HG03460 (cell line): ENCODE data around the gene THSD7A.

Source experiments
- ATAC-seq: cut with Tn5 transposase; IDR thresholded peaks from one replicate; pipeline ENCODE4 v1.9.1; 2021; ENCODE audit not compliant: unreplicated experiment

Gene THSD7A

GRCh38 chr7:11831736-11832495, at the start of gene THSD7A:
THSD7A (minus strand) TSS chr7:11832198; CDS start chr7:11831946, 252 bp downstream.
- ATAC-seq, result peak; percentile 58

GRCh38 chr7:11881680-11882079, 49.7 kb upstream of the THSD7A start:
- ATAC-seq, result no peak

DNA sequence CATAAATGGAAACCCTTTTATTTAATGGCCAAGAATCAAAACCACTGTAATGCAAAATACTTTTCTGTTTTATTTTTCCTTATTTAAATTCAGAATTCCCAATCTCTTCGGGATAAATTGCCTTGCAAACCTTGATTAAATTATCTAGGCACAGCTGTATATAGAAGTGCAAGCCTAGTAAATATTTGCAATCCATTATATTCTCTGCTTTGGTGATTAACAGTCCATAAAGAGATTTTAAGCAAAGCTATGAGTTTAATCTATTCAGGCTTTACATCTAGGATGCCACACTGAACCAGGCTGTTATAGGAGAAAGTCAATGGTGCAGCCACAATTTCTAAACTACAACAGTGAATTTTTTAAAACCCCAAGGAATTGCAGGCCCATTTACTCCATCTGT, 43.6 kb upstream of the THSD7A start:
- ATAC-seq, result no peak

DNA sequence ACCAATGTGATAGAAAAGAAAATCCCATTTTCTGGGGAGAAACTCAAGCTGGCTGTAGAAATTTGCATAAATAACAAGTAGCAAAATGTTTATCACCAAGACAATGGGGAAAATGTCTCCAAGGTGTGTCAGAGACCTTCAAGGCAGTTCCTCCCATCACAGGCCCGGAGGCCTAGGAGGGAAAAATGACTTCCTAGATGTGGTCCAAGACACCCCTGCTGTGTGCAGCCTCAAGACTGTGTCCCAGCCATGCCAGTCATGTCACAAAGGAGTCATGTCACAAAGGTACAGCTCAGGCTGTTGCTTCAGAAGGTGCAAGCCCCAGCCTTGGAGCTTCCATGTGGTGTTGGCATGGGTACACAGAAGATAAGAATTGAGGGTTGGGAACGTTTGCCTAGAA, 33.7 kb upstream of the THSD7A start:
- ATAC-seq, result no peak

DNA sequence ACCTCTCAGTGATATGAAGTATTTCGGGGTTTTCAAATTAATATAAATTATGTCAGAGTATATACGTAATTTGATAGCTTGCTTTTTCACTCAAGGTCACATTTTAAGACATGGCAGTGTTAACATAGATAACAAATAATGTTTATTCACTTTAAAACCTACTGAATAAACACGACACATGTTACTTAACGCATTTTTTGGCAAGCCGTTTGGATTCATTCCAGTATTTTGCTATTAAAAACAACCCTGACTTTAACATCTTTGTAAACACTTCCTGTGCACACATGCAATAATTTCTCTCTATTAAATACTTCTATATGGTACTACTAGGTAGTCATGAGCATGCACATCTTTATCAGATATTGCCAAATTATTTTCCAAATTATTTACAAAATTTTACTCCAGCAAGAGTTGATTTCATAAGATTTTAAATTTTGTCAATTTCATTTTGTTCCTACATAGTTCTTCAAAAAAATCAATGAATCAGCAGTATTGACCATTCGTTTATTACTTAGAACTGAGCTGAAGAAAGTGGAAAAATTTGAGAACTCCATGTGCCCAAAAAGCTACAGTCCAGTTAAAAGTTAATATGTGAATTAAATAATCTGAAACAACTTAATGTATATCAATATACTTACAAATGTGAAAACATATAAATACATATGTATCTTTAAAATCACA, 26.8 kb upstream of the THSD7A start:
- no peak for ATAC-seq

GRCh38 chr7:11858026-11858425, 26.0 kb upstream of the THSD7A start:
- no peak for ATAC-seq

- no peak for ATAC-seq
Observed at GRCh38 chr7:11848251-11848650, 16.3 kb upstream of the THSD7A start.

DNA sequence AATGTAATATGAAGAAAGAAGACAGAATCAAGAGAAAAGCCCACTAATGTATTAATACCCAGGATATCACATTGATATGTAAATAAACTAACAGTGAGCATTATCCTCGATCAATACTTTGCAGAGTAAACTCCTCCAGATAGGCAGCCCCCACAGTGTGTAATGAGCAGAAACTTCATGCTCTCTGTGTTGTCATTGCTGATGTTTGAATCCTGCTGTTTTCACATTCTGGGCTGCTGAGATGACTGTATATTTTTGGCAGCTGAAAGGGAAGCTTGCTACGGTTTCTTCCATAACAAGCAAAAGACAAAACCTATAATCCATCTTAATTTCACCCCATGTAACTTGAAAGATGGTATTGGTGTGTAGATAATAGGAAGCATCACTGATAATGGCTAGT, 15.3 kb upstream of the THSD7A start:
- no peak for ATAC-seq

- ATAC-seq, result no peak
Observed at GRCh38 chr7:11846361-11846955, 14.5 kb upstream of the THSD7A start.

GRCh38 chr7:11843113-11843765, 11.2 kb upstream of the THSD7A start:
- no peak for ATAC-seq

DNA sequence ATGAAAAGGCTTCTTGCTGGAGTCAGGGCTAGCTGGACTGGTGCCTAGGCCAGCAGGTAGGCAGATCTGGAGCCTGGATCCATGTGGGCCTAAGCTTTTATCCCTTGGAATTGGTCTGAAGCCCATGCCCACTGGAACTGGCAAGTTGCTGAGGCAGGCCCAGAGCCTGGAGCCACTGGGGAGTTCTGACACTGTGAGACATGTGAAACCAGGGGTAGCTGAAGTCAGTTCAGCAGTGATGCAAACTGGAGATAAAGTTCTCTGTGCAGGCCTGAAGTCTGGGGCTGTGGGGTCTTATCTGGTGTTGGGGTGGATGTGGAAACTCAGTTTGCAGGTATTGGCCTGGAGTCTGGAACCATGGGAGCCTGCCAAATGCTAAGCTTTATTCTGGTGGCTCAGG, 9.7 kb upstream of the THSD7A start:
- no peak for ATAC-seq

- ATAC-seq, result no peak
Observed at GRCh38 chr7:11835260-11835659, 3.3 kb upstream of the THSD7A start.

DNA sequence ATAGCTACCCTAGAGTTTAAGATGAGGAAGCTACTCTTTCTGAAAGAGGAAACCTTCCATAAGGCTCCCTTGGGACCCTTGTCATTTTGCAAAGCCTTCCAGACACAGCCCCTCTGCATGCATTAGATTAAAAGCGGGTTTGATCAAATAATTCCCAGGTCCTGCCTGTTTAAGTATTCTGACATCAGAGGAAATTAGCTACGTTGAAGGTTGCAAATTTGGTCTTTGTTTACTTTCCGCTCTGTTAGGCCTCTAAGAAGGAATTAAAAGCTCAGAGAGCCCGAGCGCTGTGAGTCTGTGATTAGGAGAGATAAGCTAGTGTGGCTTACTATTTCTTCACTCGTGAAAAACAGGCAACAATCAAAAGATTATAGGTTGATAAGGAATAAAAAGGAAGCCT, 1.4 kb upstream of the THSD7A start:
- no peak for ATAC-seq

DNA sequence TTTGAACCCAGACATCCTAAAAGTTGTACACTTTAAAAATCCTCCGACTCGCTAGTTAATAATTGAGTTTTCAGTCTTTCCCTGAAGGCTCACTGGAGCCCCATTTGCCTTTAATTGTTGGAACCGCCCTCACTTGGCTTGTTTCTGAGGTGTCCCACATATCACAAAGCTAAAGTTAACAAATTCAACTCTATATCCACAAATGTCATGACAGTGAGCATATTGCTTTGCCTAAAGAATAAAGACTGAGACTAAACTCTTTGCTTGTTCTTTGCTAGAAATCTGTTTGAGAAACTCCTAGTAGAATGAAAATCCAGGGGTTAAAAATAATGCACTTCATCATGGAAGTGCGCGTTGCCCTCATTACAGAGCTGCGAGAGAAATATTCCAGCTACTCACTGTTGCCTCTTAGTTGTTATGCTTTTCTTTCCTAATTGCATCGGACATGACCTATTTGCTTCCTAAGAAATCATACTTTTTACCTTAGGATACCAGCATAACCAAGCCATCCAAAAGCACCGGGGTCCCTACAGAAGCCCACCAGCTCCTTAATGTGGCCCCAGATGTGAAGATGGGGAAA, 752 bp downstream of the THSD7A start:
- ATAC-seq, result no peak

- no peak for ATAC-seq
Observed at GRCh38 chr7:11830582-11831155, 1.3 kb downstream of the THSD7A start.

GRCh38 chr7:11829954-11830353, 2.0 kb downstream of the THSD7A start:
- no peak for ATAC-seq

GRCh38 chr7:11819947-11820346, 12.1 kb downstream of the THSD7A start:
- no peak for ATAC-seq

GRCh38 chr7:11819271-11819670, 12.7 kb downstream of the THSD7A start:
- no peak for ATAC-seq

DNA sequence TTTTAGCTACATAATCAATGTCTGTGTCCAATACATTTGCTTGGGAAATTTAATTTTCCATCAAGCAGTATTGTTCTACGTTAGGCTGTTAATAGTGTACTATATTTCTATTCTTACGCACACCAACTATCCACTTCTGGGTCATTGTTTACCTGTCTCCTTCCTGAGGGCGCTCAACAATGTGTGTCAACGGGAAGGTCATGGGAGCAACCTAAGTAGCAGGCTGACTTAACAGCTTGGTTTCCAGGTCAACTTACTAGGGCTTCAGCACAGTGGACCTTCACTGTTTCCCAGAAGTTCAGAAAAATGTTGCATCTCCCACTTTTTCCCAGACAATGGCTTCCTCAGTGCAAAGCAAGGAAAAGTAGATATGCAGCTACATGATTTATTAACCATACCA, 13.7 kb downstream of the THSD7A start:
- ATAC-seq, result no peak

DNA sequence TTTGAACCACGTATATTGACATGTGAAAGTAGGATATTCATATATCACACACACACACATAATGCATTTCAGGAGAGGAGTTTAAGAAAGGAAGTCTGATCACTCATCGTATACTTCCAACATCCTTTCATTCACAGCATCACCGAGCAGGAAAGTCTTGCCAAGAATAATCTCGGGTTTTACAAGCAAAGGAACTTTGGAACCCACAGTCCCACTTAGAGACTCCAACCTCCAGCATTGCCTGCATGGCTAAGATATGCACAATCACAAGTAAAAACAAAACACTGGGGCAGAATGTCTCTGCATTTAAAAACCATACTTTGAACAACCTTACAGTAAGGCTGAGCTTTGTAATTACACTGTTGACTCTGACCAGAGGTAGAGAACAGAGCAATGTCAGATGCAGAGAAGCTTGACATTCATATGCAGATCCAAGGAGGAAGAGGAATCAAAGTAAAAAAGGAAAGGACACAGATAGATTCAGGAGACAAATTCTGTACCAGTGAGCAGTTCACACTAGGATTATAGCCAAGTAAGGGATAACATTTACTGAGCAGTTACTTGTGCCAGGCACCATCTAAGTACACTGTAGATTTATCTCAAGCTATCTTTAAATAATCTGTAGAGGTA, 14.8 kb downstream of the THSD7A start:
- no peak for ATAC-seq

DNA sequence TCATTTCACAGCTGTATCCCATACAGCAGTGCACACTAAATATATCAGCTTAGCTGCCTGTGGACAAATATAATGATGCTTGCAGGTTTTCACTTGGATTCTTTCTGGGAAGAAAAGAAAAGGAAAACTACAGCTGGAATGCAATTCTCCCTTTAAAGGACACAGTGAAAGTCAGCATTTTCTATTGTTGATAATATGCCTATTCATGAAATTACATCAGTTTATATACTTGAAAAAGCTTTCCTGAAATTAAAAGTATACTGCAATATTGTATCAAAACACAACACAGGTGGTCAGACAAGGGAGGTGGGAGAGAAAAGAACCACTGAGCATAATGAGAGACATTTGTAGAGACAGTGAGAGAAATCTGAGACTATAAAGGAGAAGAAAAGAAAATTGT, 20.3 kb downstream of the THSD7A start:
- no peak for ATAC-seq
